ENCODE measurements around the gene EFHD2.
"Not testable (repeated sequence)": the region's sequence is repeated elsewhere in the genome, so short reads cannot be mapped to it uniquely, and the experiment has no call there.

EFHD2 gene, protein sequence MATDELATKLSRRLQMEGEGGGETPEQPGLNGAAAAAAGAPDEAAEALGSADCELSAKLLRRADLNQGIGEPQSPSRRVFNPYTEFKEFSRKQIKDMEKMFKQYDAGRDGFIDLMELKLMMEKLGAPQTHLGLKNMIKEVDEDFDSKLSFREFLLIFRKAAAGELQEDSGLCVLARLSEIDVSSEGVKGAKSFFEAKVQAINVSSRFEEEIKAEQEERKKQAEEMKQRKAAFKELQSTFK

GRCh38 chr1:15409388-15410222 lies at the start of gene EFHD2:
TSS of gene EFHD2 (plus strand) at chr1:15409888. CDS start at chr1:15409972, 84 bp downstream.
- peak; percentile 64 for DNase-seq

DNA sequence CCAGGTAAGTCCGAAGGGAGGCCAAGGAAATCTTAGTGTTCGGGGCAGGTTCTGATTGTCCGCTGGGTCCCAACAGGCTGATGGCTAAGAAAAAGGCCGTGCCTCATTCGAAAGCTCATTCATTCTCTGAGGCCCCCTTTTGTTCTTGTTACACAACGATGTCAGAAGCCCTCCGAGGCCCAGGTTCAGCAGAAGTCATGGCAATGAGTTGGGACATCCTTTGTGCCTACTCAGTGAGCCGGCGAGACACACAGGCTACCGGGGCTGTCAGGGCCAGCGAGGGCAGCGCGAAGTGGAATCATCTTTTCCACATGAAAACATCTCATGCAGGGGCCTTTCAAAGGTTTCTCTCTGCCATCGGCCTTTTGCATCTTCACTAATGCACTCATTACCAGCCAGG lies 49.0 kb upstream of the EFHD2 start:
- no peak for DNase-seq

GRCh38 chr1:15362096-15362736 lies 47.5 kb upstream of the EFHD2 start:
- no peak for DNase-seq

- DNase-seq = no peak
Observed at GRCh38 chr1:15362737-15363128, 47.0 kb upstream of the EFHD2 start.

DNA sequence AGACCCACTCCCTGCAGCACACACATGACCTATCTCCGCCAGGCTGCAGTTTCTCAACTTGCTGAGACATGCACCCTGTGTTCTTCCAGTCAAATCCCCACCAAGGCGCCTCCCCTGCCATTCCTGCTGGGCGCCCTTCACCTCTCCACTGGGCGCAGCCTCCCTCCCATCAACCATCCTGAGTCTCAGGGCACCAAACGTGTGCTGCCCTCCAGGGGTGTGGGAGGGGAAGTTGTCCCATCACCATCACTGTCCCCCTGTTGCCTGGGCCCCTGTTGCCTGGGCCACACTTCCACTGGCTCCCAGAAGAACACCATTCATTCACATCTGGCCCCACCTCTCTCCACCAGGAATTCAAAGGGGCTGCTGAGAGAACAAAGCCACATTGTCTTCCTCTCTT lies 44.9 kb upstream of the EFHD2 start:
- DNase-seq = no peak

GRCh38 chr1:15368888-15369287 lies 40.8 kb upstream of the EFHD2 start:
- no peak for DNase-seq

GRCh38 chr1:15370268-15370667 lies 39.4 kb upstream of the EFHD2 start:
- DNase-seq = no peak

- DNase-seq = no peak
Observed at GRCh38 chr1:15370781-15371520, 38.7 kb upstream of the EFHD2 start.

- DNase-seq = no peak
Observed at GRCh38 chr1:15371610-15372545, 37.8 kb upstream of the EFHD2 start.

DNA sequence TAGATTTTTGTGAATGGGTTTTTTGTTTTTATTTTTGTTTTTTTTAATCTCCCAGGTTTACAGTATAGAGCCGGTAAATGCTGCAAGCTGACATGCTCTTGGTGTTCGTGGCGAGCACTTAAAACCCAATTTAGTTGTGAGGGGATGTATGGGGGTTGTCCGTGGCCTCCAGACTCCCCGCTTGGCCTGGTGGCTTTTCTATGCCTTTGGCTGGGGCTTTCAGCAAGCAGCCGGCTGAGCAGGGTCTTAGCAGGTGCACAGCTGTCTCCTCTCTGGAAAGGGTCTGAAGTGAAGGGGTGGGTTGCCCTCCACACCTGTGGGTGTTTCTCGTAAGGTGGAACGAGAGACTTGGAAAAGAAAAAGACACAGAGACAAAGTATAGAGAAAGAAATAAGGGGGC lies 31.0 kb upstream of the EFHD2 start:
- DNase-seq = no peak

GRCh38 chr1:15379151-15379550 lies 30.5 kb upstream of the EFHD2 start:
- DNase-seq = not testable (repeated sequence)

- DNase-seq = no peak
Observed at GRCh38 chr1:15380601-15381508, 28.8 kb upstream of the EFHD2 start.

DNA sequence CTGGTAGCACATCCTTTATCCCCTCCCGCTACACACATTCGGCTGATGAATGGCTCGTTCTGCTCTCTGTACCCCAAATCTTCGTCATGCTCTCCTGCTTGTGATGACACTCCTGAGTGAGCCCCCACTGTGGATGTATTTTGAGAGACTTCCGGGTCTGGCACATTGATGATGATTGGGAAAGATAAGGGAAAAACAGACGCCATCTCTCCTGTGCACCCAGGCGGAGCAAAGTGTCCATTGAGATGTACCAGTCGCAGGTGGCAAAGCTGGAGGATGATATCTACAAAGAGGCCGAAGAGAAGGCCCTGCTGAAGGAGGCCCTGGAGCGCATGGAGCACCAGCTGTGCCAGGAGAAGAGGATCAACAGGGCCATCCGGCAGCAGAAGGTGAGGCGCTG lies 27.9 kb upstream of the EFHD2 start:
- no peak for DNase-seq

DNA sequence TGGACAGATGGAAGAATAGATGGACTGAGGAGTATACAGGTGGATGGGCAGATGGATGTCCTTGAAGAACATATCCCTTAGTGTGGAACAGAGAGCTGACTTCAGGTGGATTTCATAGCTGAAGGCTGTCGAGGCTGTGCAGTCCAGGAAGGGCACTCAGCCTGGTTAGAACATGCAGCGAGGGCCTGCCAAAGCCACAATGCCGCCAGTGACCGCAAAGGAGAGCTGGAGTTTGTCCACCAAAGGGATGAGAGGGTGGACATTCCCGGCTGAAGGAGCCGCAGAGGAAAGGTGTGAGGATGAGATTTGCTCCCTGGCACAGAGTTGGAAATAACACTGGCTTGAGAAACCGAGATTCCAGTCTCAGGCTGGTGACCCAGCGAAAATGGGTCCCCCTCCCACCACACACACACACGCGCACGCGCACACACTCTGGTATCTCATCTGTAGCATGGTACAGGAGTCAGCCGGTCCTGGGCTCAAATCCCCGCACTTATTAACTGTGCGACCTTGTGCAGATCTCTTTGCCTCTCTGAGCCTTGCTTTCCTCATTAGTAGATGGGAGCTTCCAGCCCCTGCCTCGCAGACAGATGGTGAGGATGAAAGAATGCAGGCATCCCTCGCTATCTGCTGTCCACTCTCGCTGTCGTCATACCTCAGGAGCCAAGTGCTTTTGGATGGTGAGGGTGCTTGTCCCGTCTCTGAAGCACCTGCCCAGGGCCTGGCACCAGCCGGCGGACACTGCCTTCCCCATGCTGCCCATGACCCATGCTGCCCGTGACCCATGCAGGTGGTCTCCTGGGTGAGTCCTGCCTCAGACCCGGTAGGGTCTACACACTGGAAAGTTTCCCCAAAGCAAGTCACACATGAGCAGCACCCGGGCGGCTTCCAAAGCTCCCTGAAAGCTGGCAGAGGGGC lies 26.8 kb upstream of the EFHD2 start:
- no peak for DNase-seq

- no peak for DNase-seq
Observed at GRCh38 chr1:15383810-15384209, 25.9 kb upstream of the EFHD2 start.

GRCh38 chr1:15384301-15384901 lies 25.3 kb upstream of the EFHD2 start:
- DNase-seq = no peak

- no peak for DNase-seq
Observed at GRCh38 chr1:15385420-15385819, 24.3 kb upstream of the EFHD2 start.

GRCh38 chr1:15386164-15386749 lies 23.4 kb upstream of the EFHD2 start:
- no peak for DNase-seq

Data from NCI-H774 (cell line).